Stimulated activated CD4-positive, alpha-beta T cell treated with anti-CD3 and anti-CD28 coated beads, Interleukin-1b, Interleukin-23, amount 100 ng/mL, for 24 hours (primary cell): ENCODE data around the gene DMRTB1.

Experiments
- DNase-seq, 4 experiments: peaks; one replicate each; pipeline ENCODE4 v3.0.0-alpha.2; 2020; ENCODE audit warnings: low read depth in 4 of 4, low spot score in 1 of 4

Gene DMRTB1

GRCh38 chr1:53484705-53485477 lies 25.7 kb downstream of the DMRTB1 start:
- DNase-seq = no peak

DNA sequence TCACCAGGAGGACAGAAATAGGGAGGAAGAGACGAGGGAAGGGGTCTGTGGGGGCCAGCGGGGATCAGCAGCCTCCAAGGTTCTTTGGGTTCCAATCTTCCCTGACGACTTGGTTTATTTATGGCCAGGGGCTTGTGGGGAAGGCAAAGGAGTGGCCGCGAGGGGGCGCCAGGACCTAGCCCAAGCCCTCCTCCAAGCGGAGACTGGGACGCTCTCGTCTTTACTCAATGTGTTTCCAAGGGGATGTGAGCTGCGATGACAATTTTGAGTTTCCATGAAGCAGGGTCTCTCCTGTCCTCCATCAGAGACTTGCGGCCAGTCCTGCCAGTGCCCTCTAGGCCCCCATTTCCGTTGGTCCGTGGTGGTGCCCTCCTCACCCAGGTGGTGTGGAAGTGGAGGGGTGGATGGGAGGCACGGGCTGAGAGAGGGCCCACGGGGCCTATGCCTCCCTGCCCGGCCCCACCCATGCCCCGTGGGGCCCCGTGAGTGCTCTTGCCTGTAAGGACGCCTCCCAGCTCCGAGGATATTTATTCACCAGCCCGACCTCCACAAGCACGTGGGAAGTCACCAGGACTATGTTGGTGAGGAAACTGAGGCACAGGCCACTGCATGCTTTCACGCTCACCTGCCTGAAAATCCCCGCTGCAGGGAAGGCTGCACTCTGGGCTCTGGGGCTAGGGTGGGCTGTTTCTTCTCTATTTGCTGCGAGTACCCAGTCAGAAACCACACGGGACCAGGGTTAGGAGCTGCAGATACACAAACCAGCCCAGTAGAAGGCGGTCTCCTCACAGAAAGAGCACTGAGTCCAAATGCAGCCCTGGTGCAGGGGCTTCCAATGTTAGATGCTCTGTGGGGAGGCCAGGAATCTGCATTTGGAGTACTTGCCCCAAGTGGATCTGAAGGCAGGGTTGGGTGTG lies 26.5 kb downstream of the DMRTB1 start:
- peak; percentile 17 to 55 (median 44) for DNase-seq

DNA sequence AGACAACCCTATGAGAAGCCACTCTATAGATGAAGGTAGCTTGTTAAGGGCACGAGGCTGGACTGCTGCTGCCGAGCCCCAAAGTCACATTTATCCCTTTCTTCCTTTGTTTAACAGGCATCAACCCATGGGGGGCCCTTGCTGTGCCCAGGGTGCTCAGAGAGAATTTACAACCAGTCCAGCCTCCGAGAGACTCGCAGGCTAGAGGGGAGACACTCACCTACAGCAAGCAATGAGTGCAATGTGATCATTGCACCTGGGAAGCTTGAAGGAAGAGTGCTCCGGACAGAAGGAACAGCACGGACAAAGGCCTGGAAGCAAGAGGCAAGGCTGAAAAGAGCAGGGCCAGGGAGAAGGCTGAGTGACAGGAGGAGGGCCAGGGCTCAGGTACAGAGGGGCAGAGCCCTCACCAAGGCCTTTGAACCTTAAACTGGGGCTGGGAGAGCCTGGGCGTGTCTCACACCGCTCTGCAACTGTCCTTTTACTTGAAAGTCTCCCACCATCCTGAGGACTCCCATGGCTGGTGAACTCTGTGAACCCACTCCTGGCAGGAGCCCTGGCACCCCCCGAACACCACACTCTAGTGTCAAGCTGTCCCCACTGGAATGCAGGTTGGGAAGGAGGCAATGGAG lies 27.3 kb downstream of the DMRTB1 start:
- DNase-seq = no peak

DNA sequence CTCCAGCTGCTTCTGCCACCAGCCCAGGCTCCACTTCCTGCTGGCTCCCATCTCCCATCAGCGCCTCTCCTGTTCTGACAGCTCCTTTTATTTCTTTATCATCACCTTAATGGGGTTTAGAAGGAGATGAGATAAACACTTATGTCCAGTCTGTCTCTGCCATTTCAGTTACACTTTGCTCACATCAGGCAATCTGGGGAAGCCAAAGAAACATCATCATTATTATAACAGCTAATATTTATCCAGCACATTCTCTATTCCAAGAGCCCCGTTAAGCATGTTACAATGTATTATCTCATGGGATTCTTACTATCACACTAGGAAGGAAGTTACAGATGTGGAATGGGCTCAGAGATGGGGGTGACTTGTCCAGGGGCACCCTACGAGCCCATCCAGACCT lies 31.2 kb downstream of the DMRTB1 start:
- no peak for DNase-seq

DNA sequence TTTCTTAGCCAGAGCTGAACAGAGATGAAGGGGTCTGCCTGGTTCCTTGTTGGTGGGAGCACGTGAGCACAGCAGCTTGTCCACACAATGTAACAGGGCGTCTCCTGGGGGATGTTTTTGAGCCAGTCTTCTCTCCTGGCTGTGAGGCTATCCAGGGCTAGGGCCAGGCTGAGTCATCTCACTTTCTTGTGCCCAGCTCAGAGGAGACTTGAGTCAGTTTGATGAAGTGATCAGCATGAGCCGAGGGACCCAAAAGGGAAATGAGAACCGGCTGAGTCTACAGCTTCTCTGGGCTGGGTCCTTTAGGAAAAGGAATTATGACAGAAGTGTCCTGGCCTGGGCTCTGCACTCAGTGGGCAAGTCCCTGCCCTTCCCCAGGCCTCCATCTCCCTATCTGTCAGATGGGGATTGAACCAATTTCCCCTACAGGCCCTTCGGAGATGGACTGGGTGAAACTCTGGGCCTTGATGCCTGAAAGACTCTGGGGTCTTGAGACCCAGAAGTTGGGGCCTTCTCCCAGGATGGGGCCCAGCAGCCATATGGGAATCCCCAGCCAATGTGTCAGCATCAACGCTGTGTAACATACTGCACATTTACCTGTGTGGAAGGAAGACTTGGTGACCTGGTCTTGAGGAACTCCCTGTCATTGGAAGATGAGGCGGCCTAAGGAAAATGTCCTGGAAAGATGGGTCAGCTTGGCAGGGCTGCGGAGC lies 36.6 kb downstream of the DMRTB1 start:
- DNase-seq = no peak

- DNase-seq = no peak
Measured at GRCh38 chr1:53498555-53499131, 39.4 kb downstream of the DMRTB1 start.

DNA sequence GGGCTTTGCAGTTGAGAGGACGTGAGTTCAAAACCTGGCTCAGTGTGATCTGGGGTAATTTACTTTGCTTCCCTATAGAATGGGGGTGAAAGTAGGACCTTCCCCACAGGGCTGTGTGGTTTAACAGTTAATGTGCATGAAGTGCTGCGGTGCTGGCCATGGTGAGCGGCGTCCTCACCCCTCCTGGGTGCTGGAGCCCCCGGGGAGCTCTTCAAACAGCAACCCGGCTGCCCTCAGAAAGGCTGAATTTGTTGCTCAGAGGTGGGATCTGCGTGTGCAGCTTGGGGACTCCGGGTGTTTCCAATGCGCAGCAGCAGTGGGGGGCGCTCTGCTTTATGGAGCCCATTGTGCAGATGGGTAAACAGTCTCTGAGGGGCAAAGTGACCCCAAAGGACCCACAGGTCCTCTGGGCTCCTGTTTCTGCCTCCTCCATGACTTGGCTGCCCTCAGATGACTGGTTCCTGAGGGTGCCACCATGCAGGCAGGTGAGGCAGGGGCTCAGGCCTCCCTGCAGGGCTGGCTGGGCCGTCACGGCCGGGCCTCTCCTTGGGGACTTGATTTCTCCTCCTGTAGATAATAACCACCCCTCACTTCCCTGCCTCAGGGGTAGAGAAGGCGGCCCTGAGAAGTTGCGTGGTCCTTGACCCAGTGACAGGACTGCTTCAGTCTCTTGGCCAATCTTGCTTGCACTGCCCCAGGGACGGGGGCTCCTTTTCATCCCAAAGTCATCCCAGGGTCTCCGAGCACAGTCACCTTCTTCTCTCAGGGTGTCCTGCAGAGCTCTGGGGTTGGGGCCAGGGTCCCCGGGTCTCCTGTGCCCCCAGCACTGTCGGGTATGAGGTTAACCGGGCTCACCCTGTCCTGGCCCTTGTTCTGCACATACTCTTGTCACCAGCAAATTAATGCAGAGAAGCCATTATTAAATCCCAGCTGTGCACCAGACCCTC lies 40.3 kb downstream of the DMRTB1 start:
- DNase-seq = no peak

DNA sequence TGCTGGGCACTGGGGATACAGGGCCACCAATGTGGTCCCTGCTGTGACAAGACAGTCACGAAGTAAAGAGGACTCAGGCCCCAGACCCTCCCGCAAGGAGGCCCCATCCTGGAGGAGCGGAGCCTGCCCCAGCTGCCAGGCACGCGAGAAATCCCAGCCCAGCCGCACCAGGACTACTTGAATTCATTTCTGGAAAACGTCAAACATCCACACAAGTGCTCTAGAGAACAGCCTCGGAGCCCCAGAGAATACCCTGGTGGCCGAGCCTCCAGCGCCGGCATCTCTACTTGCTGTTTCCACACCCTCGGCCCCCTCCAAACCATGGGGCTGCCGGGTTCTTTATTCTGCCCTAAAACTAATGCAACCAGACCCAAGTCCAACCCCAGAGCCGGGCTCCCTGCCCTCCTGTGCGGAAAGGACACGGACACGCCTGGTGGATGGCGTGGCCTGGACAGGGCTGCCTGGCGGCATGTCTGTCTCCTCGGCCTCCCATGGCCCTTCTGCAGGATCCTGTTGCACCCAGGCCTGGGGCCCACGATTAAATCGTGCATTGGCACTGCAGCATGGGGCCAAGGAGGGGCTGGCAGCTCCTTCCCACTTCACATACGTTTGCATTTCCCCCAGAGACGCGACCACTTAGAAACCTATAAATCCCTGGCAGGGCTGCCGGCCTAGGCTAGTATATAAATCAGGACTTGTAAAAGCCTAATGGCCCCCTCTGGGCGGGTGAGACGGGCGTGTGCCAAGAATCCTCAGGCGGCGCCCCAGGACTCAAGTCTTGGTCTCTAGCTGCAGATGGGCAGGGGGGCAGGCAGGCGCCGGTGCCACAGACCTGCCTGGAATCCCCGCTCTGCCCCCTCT lies 41.2 kb downstream of the DMRTB1 start:
- DNase-seq = no peak

DNA sequence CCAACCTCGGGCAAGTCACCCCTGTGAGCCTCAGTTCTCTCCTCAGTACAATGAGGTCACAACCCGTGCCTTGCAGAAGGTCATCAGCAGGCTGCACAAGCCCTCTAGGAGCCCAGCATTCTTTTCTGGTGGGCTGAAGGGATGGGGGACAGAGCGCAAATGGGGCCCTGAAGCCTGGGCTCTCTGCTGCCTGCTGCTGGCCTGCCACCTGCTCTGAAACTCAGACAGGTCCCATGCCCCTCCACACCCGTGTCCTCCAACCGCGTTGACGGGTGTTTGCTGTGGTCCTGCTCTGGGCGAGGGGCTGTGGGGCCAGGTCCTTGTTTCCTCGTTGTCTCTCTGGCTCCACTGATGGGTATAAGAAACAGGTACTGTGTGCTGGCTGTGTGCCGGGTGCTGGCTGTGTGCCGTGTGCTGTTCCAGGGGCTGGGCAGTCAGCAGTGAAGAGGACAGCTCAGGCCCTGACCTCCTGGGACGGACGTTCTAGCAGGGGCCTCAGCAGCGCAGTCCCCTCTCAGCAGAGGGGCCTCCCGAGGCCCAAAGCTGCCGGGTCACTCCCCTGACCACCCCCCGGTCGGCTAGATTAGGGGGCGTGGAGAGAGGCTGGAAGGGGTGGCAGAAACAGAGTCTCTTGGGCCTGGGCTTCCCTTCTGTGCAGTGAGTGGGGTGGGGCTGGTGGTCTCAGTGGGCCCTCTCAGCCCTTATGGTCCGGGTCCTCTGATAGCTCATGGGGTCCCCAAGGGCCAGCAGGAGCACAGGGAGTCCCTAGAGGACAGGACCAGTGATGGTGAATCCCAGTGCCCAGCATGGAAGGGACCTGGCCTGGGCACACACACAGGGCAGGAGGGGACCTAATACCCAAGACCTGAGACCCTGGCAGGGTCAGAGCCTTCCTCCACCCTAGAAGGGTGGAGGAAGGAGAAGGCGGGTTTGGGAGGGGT lies 42.1 kb downstream of the DMRTB1 start:
- no peak for DNase-seq

GRCh38 chr1:53502641-53503432 lies 43.6 kb downstream of the DMRTB1 start:
- no peak for DNase-seq

- DNase-seq = no peak
Measured at GRCh38 chr1:53503433-53504217, 44.4 kb downstream of the DMRTB1 start.

GRCh38 chr1:53504901-53505300 lies 45.7 kb downstream of the DMRTB1 start:
- no peak for DNase-seq

GRCh38 chr1:53505401-53505800 lies 46.2 kb downstream of the DMRTB1 start:
- DNase-seq = no peak

- DNase-seq = no peak
Measured at GRCh38 chr1:53505891-53506290, 46.7 kb downstream of the DMRTB1 start.

- no peak for DNase-seq
Measured at GRCh38 chr1:53506355-53507050, 47.3 kb downstream of the DMRTB1 start.
